Measurements from ENCODE around the gene COPZ2.
"Not testable (repeated sequence)": the region's sequence is repeated elsewhere in the genome, so short reads cannot be mapped to it uniquely, and the experiment has no call there.

COPZ2 gene

DNA sequence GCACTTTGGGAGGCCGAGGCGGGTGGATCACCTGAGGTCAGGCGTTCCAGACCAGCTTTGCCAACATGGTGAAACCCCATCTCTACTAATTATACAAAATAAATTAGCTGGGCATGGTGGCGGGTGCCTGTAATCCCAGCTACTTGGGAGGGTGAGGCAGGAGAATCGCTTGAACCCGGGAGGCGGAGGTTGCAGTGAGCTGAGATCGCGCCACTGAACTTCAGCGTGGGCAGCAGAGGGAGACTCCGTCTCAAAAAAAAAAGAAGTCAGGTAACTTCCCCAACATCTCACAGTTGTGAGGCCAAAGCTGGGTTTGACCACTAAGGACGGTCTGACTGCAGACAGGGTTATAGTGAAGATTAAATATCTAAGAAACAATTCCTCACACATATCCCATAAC, 2.9 kb downstream of the COPZ2 start:
- in situ Hi-C loops (cut with HindIII; ENCODE audit: low sequenced_read_pairs): loop anchor here (5.0 kb wide), 2 partner anchors 48 to 103 kb away; no protein-coding TSS in a partner anchor

DNA sequence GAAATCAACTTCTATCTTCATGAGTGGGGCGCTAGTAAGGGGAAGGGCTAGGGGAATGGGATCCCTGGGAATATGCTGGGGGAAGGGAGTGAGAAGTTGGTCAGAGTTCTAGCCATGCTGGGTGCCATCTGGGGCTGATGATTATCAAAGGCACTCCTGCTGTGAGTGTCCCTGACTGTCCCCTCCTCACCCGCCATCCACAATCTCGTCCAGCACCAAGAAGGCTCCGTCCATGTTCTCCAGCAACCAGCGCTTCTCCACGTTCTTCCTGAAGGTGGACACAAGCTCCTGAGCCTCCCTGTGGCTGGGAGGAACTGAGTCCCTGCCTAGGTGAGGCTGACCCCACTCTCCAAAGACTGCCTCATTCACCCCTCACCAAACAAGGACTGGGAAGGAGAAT, 5.6 kb downstream of the COPZ2 start:
- in situ Hi-C loops (cut with HindIII; ENCODE audit: low sequenced_read_pairs): loop anchor here (5.0 kb wide), 2 partner anchors 50 to 105 kb away; no protein-coding TSS in a partner anchor

DNA sequence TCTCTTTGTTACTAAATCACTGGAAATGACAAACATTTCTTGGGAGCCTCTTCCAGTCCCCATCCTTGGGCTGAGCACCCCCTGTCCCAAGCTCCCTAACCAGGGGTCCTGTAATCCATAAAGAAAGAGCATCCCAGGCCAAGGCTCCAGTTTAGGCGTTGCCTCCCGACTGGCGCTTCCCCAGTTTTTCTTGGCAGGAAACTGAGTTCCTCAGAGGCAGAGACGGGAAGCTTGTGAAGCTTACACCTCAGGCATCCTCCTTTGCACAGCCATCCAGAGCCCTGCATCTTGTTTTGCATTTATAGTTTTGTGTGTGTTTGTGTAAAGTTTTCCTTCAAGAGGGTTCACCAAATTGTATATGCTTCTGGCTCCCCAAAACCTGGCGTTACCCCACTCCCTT, 7.1 kb downstream of the COPZ2 start:
- in situ Hi-C loops (cut with HindIII; ENCODE audit: low sequenced_read_pairs): loop anchor here (5.0 kb wide), 2 partner anchors 52 to 107 kb away; no protein-coding TSS in a partner anchor

DNA sequence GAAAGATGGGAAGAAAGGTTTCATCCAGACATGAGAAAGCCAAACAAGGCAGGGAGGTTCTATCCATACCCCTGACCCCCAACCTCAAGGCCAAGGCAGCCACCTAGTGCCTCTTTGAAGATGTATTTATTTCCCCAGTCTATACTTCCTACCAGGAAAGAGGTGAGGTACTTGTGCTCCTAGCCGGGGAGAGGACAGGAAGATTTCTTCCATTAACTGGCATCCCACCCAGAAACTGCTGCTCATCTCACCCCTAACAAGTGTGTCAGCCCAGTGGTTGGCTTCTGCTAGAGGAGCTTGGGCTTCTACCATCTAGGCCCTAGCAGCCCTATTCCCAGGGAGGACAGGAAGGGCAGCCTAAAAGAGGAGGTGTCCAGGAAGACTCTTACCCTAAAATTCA, 8.9 kb downstream of the COPZ2 start:
- in situ Hi-C loops (cut with HindIII; ENCODE audit: low sequenced_read_pairs): no loop called here

DNA sequence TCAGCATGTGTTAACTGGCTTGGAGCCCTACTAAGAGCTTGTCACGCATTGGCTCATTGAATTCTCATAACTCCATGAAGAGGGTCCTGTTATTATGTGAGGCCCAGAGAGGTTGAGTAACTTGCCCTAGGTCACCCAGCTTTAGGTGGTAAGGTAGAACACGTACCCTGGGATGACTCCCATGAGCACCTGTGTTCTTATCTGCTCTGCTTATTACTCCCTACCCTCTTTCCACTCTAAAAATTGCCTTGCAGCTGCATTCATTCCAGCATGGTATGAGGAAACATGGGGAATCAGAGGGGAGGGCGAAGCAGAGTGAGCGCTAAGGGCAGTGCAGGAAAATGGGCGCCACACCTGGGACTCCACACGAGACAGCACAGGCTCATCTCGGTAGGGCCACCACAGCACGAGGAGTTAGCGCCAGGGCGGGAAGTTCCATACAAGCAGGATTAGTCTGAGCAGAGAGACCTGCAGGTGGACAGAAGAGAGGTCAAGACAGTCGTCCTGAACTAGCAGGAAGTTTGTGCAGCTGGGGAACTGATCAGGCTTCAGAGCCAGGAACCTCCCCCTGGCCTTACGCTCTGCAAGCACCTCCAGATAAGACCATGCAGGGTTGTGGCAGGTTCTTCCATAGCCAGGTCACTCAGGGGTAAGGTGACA, 10.1 kb downstream of the COPZ2 start:
- in situ Hi-C loops (cut with HindIII; ENCODE audit: low sequenced_read_pairs): no loop called here

DNA sequence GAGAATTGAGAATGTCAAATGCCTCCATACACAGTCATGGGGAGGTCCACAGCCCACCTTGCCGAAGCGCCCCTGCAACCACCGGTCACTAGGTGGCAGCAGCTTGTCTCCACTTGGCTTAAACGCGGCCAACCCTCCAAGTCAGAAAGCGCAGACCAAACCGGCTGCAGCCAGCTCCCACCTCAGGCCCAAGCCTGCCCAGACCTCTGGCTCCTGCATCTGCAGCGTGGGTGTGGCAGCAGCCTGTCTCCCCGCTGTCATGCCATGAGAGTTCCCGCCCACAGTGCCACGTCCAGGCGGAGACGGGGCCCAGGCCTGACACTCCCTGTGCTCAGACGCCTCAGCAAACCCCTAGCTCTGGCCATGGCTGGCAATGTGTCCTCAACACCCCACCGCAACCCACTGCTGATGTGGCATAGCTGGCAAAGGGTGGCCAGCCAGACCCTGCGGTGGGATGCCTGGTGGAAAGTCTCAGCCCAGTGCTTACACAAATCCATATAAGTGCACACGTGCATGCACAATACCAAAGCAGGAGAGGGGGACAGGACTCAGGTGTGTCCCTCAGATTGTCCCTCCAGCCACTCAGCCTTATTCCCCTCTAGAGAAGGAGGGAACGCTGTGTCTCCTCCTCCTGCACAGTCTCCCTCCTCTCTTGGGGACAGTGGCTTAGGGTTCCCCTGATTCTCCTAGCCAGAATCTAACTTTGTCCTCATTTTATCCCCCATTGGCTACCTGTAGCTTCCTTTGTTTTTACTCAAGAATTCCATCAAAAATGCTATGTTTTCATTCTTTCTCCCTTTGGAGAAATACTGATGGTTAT, 10.9 kb downstream of the COPZ2 start:
- in situ Hi-C loops (cut with HindIII; ENCODE audit: low sequenced_read_pairs): no loop called here

DNA sequence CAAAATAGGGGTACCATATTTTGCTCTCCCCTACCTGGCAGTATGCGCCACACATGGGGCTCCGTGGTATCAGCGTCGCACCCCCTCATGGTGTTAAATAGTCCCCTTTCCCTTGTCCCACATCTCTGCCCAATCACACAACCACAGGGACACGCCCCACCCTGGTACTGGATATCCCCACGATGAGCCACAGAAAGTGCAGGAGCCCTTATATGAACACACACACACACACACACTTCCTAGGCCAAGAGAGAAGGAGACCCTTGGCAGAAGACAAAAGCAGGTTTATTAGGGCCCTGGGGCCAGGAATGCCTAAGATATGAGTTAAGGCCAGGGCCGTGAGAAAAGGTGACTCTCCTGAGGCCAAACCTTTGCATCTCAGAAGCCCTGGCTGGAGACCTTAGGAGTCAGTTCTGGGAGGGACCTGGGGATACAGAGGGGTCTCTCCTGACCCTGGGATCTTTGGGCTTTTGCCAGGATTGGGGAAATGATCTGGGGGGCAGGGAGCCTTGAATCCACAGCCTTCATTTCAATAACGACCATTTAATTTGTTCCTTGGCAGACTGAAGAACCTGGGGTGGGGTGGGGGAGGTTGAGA, 11.6 kb downstream of the COPZ2 start:
- in situ Hi-C loops (cut with HindIII; ENCODE audit: low sequenced_read_pairs): no loop called here

DNA sequence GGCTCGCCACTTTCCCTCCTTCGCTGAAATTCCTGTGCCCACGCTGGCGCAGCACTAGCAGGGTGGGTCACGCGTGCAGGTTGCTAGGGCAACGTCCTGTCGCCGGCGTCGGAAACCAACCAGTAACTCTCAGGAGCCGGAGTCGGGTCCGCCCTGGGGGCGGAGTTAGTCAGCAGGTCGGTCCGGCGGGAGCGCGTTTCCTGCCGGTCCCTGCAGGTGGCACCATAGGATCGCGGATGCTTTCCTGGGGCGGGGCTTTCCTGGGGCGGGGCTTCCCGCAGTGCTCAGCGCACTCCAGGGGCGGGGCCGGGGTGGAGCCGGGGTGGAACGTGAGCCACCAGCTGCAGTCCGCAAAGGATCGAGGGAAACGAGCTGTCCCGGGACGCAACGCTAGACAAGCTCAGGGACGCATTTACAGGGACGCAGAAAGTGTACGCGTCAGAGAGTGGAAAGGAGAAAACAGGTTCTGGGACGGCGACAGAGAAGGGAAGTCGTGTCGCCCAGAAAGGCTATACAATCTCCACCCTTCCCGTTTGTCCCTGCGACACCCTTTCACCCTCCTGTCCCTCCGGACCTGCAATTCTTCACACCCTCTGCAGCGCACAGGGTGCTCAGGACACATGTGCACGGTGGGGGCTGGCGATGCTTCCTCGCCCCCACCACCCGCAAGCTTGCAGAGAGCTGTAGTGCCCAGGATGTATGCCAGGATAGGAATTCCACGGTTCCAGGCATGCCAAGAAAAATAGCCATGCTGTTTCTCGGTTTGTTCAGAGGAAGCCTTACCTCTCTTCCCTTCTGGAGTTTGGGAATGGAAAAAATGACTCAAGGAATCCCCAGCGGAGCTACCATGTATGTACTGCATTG, 12.3 kb downstream of the COPZ2 start:
- in situ Hi-C loops (cut with HindIII; ENCODE audit: low sequenced_read_pairs): no loop called here

DNA sequence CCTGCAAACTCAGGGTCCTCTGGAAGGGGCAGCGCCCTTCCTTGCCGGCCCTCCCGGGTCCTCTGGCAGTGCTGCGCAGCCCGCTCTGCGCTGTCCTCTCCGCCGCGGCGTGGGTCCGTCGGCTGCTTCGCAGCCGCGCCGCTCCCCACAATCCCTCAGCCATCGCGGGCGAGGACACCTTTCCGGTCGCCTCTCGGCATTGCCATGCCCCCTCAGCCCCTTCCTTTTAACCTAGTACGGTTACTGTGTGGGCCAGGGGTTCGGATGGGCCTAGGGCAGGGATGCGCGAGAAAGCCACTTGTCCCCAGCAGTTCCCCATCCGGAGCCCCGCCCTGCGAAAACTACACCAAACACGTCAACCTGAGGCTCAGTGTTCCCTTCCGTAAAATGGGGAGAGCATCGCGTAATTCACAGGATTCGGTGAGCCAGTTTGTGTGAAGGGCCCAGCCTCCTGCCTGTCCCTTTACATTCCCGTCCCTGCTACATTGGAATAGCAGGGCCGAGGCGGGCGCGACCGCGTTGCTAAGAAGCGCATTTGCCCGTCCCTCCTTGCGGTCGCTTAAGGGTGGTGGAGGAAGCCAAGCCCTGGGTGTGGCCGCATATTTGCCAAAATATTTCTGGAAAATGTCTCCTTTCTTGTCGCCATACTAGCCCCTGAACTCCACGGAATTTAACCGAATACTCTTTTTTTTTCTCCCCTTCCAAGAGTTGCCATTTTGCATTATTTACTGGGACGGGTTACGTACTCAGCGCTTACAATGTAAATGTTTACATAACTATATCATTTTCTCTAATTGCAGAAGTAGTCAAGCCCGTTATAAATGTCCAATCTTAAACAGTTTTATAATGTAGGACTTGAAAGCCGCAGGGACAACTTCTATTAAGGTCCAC, 13.2 kb downstream of the COPZ2 start:
- in situ Hi-C loops (cut with HindIII; ENCODE audit: low sequenced_read_pairs): no loop called here

DNA sequence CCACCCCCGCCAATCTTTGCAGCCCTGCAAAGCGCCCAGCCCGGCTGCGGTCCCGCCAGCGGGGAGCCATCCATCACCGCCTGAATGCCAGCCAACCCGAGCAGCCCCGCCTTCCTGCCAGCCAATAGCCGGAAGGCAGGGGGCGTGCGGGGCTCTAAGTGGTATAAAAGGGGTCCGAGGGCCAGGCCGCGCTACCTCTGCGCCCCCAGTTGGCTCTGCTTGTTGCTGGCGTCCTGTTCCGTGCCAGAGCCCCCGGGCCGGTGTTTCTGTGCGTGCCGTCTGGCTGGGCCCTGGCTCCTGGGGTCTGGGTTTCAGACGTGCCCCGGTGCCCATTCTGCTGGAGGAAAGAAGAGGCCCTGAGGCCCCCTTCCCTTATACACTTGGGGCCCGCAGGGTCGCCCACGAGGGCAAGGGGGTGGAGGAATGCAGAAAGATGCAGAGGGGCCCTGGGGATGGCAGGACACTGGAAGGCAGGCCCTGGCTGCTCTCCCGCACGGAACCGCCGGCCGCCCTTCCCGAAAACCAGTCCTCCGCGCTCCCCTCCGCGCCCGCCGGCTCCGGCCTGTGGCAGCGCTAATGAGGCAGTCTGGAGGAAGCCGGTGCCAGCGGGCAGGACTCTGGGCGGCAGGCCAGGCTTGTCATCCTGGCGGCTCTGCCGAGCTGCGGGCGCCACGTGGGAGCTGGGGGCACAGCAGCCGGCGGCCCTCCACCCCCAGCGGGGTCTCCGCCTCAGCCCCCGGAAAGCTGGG, 14.0 kb downstream of the COPZ2 start:
- in situ Hi-C loops (cut with HindIII; ENCODE audit: low sequenced_read_pairs): no loop called here

DNA sequence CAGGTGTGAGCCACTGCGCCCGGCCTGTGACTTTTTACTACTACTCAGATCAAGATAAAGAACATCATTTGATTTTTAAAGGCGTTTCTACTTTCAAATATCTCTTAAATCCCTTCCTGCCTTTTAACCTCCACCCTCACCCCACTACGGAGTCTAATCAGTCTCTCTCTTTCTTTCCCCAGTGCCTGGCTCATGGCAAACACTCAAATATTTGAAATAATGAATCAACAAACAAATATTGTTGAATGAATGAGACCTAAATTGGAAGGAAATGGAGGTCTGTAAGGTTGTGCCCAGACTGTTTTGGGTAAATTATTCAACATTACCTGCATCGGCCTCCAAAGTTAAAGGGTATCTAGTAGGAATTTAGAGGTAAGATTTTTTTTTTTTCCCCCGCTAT, 14.7 kb downstream of the COPZ2 start:
- in situ Hi-C loops (cut with HindIII; ENCODE audit: low sequenced_read_pairs): no loop called here

DNA sequence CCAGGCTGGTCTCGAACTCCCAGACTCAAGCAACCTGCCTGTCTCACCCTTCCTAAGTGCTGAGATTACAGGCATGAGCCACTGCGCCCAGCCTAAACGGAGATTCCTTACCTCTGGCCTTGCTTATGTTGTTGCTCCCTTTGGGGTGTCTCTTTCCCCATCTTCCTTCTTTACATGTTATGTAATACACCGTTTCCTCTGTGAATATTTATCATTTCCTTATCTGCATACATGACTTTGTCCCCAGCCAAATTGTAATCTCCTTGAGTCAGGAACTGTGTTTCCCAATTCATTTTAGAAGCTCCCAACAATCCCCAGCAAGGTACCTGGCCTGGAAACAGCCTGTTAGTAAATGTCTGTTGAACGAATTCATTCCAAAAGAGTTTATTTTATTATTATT, 15.7 kb downstream of the COPZ2 start:
- in situ Hi-C loops (cut with HindIII; ENCODE audit: low sequenced_read_pairs): no loop called here

DNA sequence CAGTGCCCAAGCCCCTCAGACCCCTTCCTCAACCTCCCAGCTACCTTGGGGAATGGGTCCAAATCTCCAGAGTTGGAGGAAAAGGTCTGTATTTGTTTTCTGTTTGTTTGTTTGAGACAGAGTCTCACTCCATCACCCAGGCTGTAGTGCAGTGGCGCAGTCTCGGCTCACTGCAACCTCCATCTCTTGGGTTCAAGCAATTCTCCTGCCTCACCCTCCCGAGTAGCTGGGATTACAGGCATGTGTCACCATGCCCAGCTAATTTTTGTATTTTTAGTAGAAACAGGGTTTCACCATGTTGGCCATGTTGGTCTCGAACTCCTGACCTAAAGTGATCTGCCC, 19.8 kb downstream of the COPZ2 start:
- in situ Hi-C loops (cut with HindIII; ENCODE audit: low sequenced_read_pairs): not testable (repeated sequence)

DNA sequence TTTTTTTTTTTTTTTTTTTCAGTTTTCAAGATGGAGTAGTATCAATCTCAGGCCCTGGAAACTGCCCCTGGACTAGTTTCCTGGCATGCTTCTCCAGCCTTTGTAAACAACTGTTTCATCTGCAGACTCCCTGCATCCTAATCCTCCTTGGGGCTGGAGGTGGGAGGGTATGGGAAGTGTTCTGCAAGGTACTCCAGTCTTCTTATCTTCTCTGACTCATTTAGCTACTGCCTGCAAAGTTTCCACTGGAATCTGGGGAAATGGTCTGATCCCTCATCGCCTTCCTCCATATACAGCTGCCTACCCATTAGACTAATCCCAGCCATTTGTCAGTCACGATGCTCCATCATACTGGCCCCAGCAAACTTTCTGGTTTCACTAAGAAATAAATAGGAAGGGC, 21.5 kb downstream of the COPZ2 start:
- in situ Hi-C loops (cut with HindIII; ENCODE audit: low sequenced_read_pairs): no loop called here

DNA sequence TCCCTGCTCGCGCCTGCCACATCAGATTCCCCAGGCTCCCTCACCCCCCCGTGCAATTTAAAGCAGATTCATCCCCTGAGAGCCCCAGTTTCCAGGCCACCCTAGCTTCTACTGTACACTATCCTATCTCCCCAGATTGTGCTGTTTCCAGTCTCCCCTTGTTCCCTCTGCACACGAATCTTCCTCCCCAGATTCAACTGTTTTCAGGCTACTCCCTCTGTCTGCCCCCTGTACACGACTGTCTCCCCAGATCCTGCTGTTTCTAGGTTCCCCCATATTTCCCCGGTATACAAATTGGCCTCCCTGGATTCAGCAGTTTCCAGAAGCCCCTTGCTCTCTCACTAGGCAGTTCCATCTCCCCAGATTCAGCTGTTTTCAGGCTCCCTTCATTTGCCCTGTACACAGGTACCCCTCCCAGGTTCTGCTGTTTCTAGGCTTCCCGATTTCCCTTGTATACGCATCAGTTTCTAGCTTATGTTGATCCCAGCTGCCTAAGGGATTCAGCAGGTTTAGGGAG, 22.9 kb downstream of the COPZ2 start:
- in situ Hi-C loops (cut with HindIII; ENCODE audit: low sequenced_read_pairs): no loop called here

DNA sequence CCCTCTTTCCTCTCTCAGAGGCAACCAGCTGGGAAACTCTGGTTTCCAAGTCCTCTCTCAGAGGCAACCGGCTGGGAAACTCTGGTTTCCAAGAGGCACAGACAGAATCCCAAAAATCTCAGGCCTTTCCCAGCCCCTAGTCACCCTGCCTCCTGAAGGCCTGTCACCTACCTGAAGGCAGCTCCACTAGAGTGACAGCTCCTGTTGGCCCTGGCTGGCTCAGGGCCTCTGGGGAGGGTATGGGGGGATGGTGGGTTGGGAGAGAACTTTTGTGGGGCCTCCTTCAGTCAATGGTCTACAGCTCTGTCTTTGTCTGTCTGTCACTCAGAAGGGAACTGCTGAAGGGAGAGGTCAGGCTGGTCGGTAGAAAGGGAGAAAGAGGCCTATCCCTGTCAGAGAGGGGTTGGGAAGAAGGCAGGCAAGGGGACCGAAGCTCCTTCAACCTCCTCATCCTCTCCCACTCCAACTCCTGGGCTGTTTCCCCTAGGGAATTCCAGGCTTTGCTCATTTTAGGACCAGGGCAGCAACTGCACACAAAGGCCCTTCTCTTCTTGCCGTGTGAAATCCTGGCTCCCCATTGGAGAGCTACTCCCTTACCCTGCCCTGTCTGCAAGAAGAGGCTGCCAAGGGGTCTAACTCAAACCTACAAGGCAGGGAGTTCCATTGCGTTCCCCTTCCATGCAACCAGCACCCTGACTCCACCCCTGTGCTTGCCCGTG, 23.6 kb downstream of the COPZ2 start:
- in situ Hi-C loops (cut with HindIII; ENCODE audit: low sequenced_read_pairs): no loop called here

DNA sequence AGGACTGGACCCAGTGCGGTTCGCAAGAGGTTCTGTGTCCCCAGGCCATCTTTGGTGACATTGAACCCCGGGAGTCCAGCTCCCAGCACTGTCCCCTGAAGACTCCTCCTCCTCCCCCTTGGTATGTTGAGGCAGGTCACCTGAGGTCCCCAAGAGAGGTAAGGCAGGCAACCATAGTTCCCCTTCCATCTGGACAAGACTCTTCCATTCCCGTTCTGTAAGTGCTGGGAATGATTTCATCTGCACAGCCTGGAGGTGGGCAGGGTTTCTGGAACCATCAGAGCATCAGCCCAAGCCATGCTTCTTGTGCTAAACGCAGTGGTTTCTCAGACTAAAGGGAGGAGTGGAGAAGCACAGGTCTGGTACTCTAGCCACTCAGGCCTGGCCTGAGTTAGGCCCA, 24.9 kb downstream of the COPZ2 start:
- in situ Hi-C loops (cut with HindIII; ENCODE audit: low sequenced_read_pairs): no loop called here

DNA sequence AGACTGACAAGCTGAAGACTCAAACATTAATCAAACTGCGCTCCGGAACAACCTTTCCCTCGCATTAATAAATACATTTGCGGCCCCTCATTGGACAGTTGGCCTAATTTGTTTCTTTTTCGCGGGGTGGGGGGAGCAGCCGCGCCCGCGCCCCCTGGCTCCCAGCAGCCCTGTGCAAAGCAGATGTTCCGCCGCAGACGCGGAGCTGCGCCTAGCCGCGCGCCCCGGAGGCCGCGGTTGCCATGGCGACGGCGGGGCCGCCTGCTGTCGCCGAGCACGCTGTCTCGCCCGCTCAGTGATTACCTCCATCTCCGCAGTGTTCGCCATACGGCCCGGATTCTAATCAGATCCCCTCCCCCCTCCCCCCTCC, 25.5 kb downstream of the COPZ2 start:
- in situ Hi-C loops (cut with HindIII; ENCODE audit: low sequenced_read_pairs): no loop called here

Measured in endothelial cell of hepatic sinusoid (primary cell).